Rectal smooth muscle tissue (tissue), 1 donor: ENCODE data around the gene B3GALT6.
"Not testable (repeated sequence)": the region's sequence is repeated elsewhere in the genome, so short reads cannot be mapped to it uniquely, and the experiment has no call there.

Source experiments
- H3K27ac ChIP-seq: one replicate; pipeline ENCODE4 v1.7.0; 2013; ENCODE audit warnings: low read depth, low read length, inconsistent platforms
- H3K27me3 ChIP-seq: one replicate; pipeline ENCODE4 v1.7.0; 2013; ENCODE audit warnings: low read length; ENCODE audit not compliant: control insufficient read depth, insufficient read depth
- H3K36me3 ChIP-seq: one replicate; pipeline ENCODE4 v1.7.0; 2013; ENCODE audit warnings: low read length; ENCODE audit not compliant: control insufficient read depth, insufficient read depth
- H3K4me1 ChIP-seq: one replicate; pipeline ENCODE4 v1.7.0; 2013; ENCODE audit warnings: low read length; ENCODE audit not compliant: control insufficient read depth, insufficient read depth
- H3K4me3 ChIP-seq: one replicate; pipeline ENCODE4 v1.7.0; 2013; ENCODE audit warnings: low read length
- H3K9ac ChIP-seq: one replicate; pipeline ENCODE4 v1.7.0; 2013; ENCODE audit warnings: low read length

B3GALT6 gene

DNA sequence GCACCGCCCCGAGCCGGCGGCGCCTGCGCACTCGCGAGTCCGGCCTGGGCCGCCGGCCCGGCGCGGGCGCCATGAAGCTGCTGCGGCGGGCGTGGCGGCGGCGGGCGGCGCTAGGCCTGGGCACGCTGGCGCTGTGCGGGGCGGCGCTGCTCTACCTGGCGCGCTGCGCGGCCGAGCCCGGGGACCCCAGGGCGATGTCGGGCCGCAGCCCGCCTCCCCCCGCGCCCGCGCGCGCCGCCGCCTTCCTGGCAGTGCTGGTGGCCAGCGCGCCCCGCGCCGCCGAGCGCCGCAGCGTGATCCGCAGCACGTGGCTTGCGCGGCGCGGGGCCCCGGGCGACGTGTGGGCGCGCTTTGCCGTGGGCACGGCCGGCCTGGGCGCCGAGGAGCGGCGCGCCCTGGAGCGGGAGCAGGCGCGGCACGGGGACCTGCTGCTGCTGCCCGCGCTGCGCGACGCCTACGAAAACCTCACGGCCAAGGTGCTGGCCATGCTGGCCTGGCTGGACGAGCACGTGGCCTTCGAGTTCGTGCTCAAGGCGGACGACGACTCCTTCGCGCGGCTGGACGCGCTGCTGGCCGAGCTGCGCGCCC lies at the start of gene B3GALT6:
Gene B3GALT6 (plus strand): TSS at position 30 of the 588 bp plus-strand sequence. CDS start 42 bp downstream, at position 72.
- H3K27ac ChIP-seq: peak within 1 kb of the TSS; percentile 87
- H3K36me3 ChIP-seq: peaks cover 16% of the 10 kb centered on the region

DNA sequence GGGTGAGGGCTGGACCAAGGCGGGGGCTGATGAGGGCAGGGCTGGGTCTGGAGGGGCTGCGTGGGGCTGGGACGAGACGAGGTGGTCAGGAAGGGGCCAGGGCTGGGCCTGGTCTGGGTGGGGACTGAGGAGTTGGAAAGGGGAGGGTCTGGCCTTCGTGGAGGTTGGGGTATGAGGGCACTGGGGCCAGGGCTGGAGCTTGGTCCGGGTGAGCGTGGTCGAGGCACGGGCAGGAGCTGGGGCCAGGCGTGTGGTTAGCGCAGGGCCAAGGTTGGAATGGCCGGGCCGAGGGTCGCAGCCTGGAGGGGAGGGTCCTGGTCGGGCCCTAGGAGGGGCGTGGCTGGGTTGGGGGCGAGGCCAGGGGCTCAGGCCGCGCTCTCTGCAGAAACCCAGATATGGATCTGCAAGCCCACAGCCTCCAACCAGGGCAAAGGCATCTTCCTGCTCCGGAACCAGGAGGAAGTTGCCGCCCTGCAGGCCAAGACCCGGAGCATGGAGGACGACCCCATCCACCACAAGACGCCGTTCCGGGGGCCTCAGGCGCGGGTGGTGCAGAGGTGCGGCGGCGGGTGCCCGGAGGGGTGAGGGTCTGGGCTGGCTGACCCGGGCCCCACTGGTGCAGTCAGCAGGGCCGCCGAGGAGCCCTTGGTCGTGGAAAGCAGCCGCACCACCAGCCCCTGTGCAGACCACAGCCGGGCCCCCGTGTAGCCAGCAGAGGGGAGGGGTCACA lies 49.4 kb upstream of the B3GALT6 start:
- Histone ChIP-seq H3K27me3 (peaks cover 4% of the 10 kb centered on the region), H3K9ac (no peak overlapping the region), H3K4me3 (no peak overlapping the region), H3K36me3 (no peaks in the 10 kb centered on the region), H3K4me1 (no peaks in the 10 kb centered on the region), H3K27ac (no peak overlapping the region)

More for the DNA sequence above, at the start of gene B3GALT6:
- Histone ChIP-seq H3K9ac (peak within 1 kb of the TSS; percentile 77), H3K27me3 (no peaks in the 10 kb centered on the region), H3K4me3 (peak within 1 kb of the TSS; percentile 95), H3K4me1 (peaks cover 6% of the 10 kb centered on the region)

DNA sequence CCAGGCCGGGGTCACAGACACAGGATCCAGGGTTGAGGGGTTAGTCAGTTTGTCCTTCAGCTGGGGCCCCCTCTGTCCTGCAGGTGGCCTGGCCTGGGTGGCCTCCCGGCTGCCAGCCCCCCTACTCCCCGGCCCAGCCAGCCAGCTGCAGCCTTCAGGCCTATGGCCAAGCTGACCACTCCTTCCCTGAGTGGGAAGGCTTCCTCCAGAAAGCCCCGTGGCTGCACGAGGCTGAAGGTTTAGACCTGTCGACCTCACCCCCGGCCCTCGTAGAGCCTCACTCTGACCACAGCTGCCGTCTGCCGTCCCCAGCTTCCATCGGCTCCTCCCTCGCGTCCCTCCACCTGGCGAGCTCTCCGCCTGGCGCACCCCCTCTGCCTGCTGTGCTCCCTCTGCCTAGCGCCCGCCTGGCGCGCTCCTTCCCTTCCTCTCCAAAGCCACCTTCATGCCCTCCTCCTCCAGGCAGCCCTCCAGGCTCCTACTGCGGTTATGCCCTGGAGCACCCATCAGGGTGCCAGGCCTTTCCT lies 48.8 kb upstream of the B3GALT6 start:
- Histone ChIP-seq H3K4me3 (no peak overlapping the region), H3K36me3 (no peaks in the 10 kb centered on the region), H3K27me3 (no peaks in the 10 kb centered on the region), H3K27ac (no peak overlapping the region), H3K9ac (no peak overlapping the region), H3K4me1 (no peaks in the 10 kb centered on the region)

DNA sequence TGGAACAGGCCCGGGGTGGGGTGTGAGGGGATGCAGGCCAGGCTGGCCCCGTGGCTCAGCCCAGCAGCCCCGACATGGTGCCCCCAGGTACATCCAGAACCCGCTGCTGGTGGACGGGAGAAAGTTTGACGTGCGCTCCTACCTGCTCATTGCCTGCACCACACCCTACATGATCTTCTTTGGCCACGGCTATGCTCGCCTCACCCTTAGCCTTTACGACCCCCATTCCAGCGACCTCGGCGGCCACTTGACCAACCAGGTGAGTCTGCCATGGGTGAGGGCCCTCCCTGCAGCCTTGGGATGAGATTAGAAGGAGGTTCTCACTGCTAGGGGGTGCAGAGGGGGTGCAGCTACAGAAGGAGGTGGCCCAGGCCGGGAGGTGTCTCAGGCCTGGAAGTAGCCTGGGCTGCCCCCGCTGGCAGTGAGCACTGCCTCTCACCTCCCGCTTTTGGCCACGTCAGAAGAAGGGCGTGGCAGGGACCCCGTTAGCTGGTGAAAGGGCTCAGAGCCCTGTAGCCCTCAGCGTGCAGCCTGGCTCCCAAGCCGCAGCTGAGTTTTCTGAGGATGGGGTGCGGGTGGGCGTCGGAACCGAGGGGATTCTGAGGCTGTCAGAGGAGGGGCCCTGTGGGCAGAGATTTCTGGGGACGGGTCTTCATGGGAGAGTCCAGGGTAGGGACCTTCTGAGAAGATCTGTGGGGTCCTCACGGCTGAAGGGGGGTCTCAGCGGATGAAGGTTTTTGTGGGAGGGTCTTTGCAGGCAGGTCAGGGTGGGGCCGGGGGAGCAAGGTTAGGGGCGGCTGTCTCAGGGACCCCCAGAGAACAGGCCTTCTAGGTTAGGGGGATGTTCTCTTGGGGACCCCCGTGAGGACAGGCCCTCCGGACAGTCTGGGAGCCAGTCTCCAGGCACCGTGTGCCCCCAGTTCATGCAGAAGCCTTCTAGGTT lies 47.9 kb upstream of the B3GALT6 start:
- Histone ChIP-seq H3K4me1 (no peaks in the 10 kb centered on the region), H3K27me3 (no peaks in the 10 kb centered on the region), H3K36me3 (no peaks in the 10 kb centered on the region), H3K27ac (no peak overlapping the region), H3K9ac (no peak overlapping the region), H3K4me3 (no peak overlapping the region)

DNA sequence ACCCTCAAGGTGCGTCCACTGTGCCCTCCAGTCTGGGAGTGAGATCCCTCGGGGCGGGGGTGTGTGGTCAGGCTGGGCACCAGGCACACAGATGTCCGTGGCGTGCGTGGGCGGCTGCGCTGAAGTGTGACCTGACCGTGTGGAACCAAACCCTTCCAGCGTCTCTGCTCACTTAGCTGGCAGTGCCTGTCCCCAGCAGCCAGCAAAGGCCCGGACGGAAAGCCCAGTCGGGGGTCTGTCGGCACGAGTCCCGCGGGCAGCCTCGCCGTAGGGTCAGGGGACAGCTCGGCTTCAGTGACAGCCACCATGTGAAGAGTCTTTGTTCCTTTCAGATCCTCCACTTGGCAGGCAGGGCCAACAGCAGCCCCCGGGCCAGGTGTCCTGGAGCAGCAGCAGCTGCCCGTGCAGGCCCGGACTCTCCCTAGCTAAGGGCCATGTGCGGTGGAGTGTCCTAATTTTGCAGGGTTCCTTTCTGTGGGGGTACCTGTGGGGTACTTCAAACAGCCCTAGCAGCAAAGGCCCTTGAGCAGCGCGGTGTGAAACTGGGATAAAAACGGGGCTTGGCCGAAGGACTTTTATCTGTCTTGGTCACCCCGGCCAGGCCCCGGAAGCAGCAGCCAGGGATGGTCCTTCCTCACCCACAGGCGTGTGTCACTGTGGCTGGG lies 46.8 kb upstream of the B3GALT6 start:
- Histone ChIP-seq H3K36me3 (no peaks in the 10 kb centered on the region), H3K4me1 (no peaks in the 10 kb centered on the region), H3K4me3 (no peak overlapping the region), H3K27ac (no peak overlapping the region), H3K27me3 (no peaks in the 10 kb centered on the region), H3K9ac (no peak overlapping the region)

- Histone ChIP-seq H3K27ac (no peak overlapping the region), H3K9ac (no peak overlapping the region), H3K36me3 (no peaks in the 10 kb centered on the region), H3K4me1 (no peaks in the 10 kb centered on the region), H3K27me3 (no peaks in the 10 kb centered on the region), H3K4me3 (no peak overlapping the region)
Measured at GRCh38 chr1:1187938-1188337, 44.1 kb upstream of the B3GALT6 start.

GRCh38 chr1:1189111-1189510 lies 42.9 kb upstream of the B3GALT6 start:
- no peaks in the 10 kb centered on the region for H3K27me3 ChIP-seq
- H3K36me3 ChIP-seq: no peaks in the 10 kb centered on the region
- H3K4me3 ChIP-seq: no peak overlapping the region

DNA sequence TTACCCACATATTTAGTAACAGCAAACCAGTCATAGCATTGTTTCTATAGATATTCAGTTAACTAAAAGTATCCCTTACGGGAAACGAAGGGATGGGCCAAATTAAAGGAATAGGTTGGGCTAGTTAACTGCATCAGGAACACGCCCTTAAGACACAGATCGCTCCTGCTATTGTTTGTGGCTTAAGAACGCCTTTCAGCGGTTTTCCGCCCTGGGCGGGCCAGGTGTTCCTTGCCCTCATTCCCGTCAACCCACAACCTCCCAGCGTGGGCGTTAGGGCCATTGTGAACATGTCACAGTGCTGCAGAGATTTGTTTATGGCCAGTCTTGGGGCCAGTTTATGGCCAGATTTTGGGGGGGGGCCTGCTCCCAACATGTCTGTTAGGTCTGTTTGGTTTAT lies 40.3 kb upstream of the B3GALT6 start:
- H3K27ac ChIP-seq: no peak overlapping the region

More at GRCh38 chr1:1189111-1189510, 42.9 kb upstream of the B3GALT6 start:
- Histone ChIP-seq H3K4me1 (no peaks in the 10 kb centered on the region), H3K9ac (no peak overlapping the region), H3K27ac (no peak overlapping the region)

DNA sequence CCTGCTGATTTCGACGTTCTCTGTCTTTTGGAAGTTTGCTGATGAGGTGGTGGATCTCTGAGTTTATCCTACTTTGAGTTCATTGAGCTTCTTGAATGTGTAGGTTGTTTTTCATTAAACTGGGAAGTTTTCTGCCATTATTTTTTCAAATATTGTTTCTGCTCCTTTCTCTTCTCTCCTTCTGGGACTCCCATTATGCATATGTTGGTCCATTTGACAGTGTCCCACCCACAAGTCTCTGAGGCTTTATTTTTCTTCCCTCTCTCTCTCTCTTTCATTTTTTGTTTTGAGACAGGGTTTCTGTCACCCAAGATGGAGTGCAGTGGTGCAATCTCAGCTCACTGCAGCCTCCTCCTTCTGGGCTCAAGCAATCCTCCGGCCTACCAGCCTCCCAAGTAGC lies 37.3 kb upstream of the B3GALT6 start:
- Histone ChIP-seq H3K36me3 (no peaks in the 10 kb centered on the region), H3K27ac (no peak overlapping the region), H3K4me1 (no peaks in the 10 kb centered on the region), H3K4me3 (no peak overlapping the region), H3K9ac (no peak overlapping the region), H3K27me3 (no peaks in the 10 kb centered on the region)

More for the DNA sequence above, 40.3 kb upstream of the B3GALT6 start:
- Histone ChIP-seq H3K4me1 (no peaks in the 10 kb centered on the region), H3K4me3 (no peak overlapping the region), H3K9ac (no peak overlapping the region), H3K27me3 (no peaks in the 10 kb centered on the region), H3K36me3 (no peaks in the 10 kb centered on the region)

- not testable (repeated sequence) for H3K36me3 ChIP-seq, H3K27ac ChIP-seq, H3K9ac ChIP-seq, H3K27me3 ChIP-seq, H3K4me3 ChIP-seq, H3K4me1 ChIP-seq
Measured at GRCh38 chr1:1195726-1196125, 36.3 kb upstream of the B3GALT6 start.

DNA sequence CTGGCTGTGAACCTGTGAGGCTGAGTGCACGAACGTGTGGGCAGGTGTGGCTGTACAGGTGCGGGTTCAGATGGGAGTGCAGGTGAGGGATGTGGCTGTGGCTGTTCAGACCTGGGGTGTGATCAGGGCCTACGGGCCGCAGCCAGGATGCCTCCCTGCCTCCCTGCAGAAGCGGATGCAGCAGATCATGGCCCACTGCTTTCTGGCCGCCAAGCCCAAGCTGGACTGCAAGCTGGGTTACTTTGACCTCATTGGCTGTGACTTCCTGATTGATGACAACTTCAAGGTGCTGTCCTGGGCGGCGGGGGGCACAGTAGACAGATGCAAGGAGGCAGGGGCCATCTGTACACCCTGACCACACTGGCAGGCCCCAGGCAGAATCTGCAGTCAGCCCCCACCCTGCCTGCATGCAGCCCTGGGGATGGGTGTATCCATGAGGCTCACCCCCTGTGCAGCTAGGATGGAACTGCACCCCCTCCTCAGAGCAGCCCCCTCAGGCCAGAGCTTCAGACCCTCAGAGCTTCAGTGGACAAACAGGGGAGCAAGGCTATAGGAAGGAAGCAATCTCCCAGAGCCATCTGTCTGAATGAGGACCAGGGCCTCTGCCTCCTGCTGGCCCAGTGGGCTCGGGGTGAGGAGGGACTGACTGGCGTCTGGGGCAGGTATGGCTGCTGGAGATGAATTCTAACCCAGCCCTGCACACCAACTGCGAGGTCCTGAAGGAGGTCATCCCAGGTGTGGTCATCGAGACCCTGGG lies 35.4 kb upstream of the B3GALT6 start:
- H3K27me3 ChIP-seq: no peaks in the 10 kb centered on the region
- H3K36me3 ChIP-seq: no peaks in the 10 kb centered on the region
- H3K9ac ChIP-seq: no peak overlapping the region
- no peak overlapping the region for H3K4me3 ChIP-seq
- no peaks in the 10 kb centered on the region for H3K4me1 ChIP-seq
- H3K27ac ChIP-seq: no peak overlapping the region
